Tibial artery (tissue), 4 donors: ENCODE measurements around the gene OR5P2.

ENCODE experiments used
- DNase-seq, 2 donors: peaks; one replicate each; pipeline ENCODE4 v3.0.0-alpha.2; 2019
- H3K27ac ChIP-seq, 2 donors: fragments of 200-600 bp; sonication (generic) in 1 of 2; 1 replicate in 1 of 2; 2 replicates in 1 of 2; pipeline ENCODE4 v1.5.1; 2018 to 2019; ENCODE audit warnings: mild to moderate bottlenecking in 1 of 2
- H3K27me3 ChIP-seq, 2 donors: fragments of 200-600 bp; sonication (generic) in 1 of 2; one replicate each; pipeline versions ENCODE4 v1.5.1 to v1.6.0; 2016 to 2019
- H3K36me3 ChIP-seq, 3 donors: fragments of 200-600 bp; sonication (generic) in 2 of 3; one replicate each; pipeline ENCODE4 v1.5.1; 2016 to 2019; ENCODE audit warnings: mild to moderate bottlenecking in 2 of 3
- H3K4me1 ChIP-seq, 4 donors: fragments of 200-600 bp; sonication (generic) in 2 of 4; 1 replicate in 3 of 4; 2 replicates in 1 of 4; pipeline ENCODE4 v1.5.1; 2016 to 2019
- H3K4me3 ChIP-seq, 2 donors: fragments of 200-600 bp; sonication (generic) in 1 of 2; 1 replicate in 1 of 2; 2 replicates in 1 of 2; pipeline ENCODE4 v1.5.1; 2018 to 2019; ENCODE audit warnings: mild to moderate bottlenecking in 2 of 2
- H3K9me3 ChIP-seq, 3 donors: fragments of 200-600 bp; sonication (generic) in 1 of 3; one replicate each; pipeline ENCODE4 v1.5.1; 2016 to 2019
- intact Hi-C: fragments of 100-400 bp; cut with DNase I; formaldehyde crosslinking; loops from one replicate; pipeline ENCODE4 v1.15.0; 2023; ENCODE audit warnings: low total_unique reads
- TF ChIP-seq, protein P1 (sequence below), 2 experiments: fragments of 200-600 bp in 1 of 2; fragments of 450-650 bp in 1 of 2; IDR thresholded peaks; one replicate each; pipeline ENCODE4 v1.5.1; 2017 to 2019; ENCODE audit warnings: antibody characterized with exemption in 2 of 2, mild to moderate bottlenecking in 1 of 2, moderate library complexity in 1 of 2

The OR5P2 gene, protein sequence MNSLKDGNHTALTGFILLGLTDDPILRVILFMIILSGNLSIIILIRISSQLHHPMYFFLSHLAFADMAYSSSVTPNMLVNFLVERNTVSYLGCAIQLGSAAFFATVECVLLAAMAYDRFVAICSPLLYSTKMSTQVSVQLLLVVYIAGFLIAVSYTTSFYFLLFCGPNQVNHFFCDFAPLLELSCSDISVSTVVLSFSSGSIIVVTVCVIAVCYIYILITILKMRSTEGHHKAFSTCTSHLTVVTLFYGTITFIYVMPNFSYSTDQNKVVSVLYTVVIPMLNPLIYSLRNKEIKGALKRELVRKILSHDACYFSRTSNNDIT

DNA sequence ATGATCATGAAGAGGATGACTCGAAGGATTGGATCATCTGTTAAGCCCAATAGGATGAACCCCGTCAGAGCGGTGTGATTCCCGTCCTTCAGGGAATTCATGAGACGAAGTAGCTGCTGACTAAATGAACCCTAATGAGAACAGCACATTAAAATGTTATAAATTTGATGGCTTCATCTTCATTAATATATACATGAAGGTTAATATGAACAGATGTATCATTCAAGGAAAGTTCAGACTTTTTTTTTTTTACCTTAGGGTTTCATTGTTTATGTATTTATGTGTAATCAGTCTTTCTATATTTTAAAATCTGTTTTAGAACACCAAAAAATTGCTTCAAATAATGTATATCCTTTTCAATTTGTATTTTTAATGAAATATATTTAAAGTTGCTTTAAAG lies at the start of gene OR5P2:
OR5P2 (minus strand) TSS at position 101 of the 400 bp plus-strand sequence; CDS start at position 101, 0 bp downstream.
- Histone ChIP-seq H3K4me3 (no peak within 1 kb of the TSS), H3K27me3 (no peaks in the 10 kb centered on the region), H3K36me3 (no peaks in the 10 kb centered on the region), H3K27ac (no peak within 1 kb of the TSS), H3K9me3 (no peaks in the 10 kb centered on the region), H3K4me1 (no peaks in the 10 kb centered on the region)
- no peak for DNase-seq
- TF ChIP-seq, protein P1, sequence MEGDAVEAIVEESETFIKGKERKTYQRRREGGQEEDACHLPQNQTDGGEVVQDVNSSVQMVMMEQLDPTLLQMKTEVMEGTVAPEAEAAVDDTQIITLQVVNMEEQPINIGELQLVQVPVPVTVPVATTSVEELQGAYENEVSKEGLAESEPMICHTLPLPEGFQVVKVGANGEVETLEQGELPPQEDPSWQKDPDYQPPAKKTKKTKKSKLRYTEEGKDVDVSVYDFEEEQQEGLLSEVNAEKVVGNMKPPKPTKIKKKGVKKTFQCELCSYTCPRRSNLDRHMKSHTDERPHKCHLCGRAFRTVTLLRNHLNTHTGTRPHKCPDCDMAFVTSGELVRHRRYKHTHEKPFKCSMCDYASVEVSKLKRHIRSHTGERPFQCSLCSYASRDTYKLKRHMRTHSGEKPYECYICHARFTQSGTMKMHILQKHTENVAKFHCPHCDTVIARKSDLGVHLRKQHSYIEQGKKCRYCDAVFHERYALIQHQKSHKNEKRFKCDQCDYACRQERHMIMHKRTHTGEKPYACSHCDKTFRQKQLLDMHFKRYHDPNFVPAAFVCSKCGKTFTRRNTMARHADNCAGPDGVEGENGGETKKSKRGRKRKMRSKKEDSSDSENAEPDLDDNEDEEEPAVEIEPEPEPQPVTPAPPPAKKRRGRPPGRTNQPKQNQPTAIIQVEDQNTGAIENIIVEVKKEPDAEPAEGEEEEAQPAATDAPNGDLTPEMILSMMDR (IDR thresholded peaks at IDR 0.05) = no peak
- intact Hi-C loops = no loop called here

DNA sequence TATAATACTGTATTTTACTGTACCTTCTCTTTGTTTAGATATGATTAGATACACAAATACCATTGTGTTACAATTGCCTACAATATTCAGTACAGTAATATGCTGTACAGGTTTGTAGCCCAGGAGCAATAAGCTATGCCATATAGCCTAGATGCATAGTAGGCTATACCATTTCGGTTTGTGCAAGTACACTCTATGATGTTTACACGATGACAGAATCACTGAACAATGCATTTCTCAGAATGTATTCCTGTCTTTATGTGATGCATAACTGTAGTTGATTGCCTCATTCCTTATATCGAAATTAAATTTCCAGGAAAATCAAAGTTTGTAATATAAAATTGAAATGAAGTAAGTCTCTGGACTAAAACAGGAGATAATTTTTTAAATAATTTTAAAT lies 49.3 kb upstream of the OR5P2 start:
- no peak overlapping the region for H3K27ac ChIP-seq
- TF ChIP-seq, protein P1 (IDR thresholded peaks at IDR 0.05) = no peak
- intact Hi-C loops = no loop called here
- no peak overlapping the region for H3K4me3 ChIP-seq
- DNase-seq = no peak
- no peaks in the 10 kb centered on the region for H3K36me3 ChIP-seq
- H3K9me3 ChIP-seq = no peaks in the 10 kb centered on the region
- no peaks in the 10 kb centered on the region for H3K27me3 ChIP-seq
- H3K4me1 ChIP-seq = no peaks in the 10 kb centered on the region

DNA sequence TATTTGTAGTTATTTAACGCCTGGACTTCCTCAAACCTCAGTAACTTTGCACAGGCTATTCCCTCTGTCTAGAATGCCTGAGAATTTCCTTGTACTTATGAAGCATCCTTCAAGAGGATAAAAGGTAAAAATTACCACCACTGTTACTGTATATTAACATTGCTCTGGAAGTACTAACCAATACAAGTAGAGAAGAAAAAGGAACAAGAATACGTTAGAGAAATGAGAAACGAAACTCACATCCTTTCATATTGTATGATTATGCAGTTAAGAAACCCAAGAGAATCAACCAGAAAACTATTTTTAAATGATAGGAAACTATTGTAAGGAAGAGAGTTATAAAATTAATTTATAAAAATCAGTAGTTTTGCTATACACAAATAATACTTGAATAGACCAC lies 48.2 kb upstream of the OR5P2 start:
- intact Hi-C loops = no loop called here
- no peaks in the 10 kb centered on the region for H3K36me3 ChIP-seq
- DNase-seq = no peak
- H3K27ac ChIP-seq = no peak overlapping the region
- H3K4me3 ChIP-seq = no peak overlapping the region
- H3K9me3 ChIP-seq = no peaks in the 10 kb centered on the region
- H3K4me1 ChIP-seq = no peaks in the 10 kb centered on the region
- no peaks in the 10 kb centered on the region for H3K27me3 ChIP-seq
- TF ChIP-seq, protein P1 (IDR thresholded peaks at IDR 0.05) = no peak

DNA sequence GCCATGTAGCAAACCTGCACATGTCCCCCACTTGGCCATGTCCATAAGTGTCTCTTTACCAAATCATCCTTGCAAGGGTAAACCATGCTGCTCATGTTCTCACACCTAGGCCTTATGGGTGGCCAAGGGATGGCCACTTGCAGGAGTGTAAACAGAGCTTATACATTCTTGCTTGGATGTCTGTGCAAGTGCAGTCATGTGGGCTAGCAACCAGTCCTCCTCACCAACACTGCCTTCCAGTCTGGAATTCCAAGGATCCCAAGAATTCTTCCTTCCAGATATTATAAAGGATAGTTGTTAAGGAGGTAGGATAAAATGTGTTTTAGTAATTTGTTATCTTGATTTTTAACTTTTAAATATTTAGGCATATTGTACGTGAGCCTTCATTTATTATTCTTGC lies 47.8 kb upstream of the OR5P2 start:
- Histone ChIP-seq H3K27ac (no peak overlapping the region), H3K4me1 (no peaks in the 10 kb centered on the region), H3K9me3 (no peaks in the 10 kb centered on the region), H3K27me3 (no peaks in the 10 kb centered on the region), H3K4me3 (no peak overlapping the region), H3K36me3 (no peaks in the 10 kb centered on the region)
- TF ChIP-seq, protein P1 (IDR thresholded peaks at IDR 0.05) = no peak
- DNase-seq = no peak
- intact Hi-C loops = no loop called here

DNA sequence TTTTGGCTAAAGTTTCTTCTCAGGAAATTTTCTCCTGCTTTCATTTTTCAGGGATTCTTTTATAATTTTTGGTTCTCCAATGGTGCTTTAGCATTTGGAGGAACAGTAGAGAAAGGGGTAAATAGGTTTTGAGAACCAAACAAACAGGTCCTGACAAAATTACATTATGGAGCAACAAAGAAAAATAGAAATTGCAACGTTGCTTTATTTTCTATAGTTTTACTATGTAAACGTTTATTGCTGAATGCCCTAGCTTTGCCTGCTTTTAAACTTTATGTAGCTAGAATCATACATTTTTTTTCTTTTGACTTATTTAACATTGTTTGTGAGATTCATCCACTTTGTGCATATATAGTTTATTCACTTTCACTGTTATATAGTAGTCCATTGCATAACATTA lies 43.8 kb upstream of the OR5P2 start:
- intact Hi-C loops = no loop called here
- Histone ChIP-seq H3K27me3 (no peaks in the 10 kb centered on the region), H3K9me3 (no peaks in the 10 kb centered on the region)

More for the DNA sequence above, 43.8 kb upstream of the OR5P2 start:
- Histone ChIP-seq H3K36me3 (no peaks in the 10 kb centered on the region), H3K27ac (no peak overlapping the region), H3K4me3 (no peak overlapping the region), H3K4me1 (no peaks in the 10 kb centered on the region)
- TF ChIP-seq, protein P1 (IDR thresholded peaks at IDR 0.05) = no peak
- no peak for DNase-seq
